Stimulated activated naive CD4-positive, alpha-beta T cell treated with Interleukin-2 at 50 U/mL for 16 hours (primary cell): ENCODE results near the gene THRAP3.

Source experiments
- DNase-seq: peaks from one replicate; lab custom pipeline; 2025; lab: John Stamatoyannopoulos, UW

THRAP3 gene

GRCh38 chr1:36301220-36301619 lies 77.0 kb downstream of the THRAP3 start:
- DNase-seq = no peak

DNA sequence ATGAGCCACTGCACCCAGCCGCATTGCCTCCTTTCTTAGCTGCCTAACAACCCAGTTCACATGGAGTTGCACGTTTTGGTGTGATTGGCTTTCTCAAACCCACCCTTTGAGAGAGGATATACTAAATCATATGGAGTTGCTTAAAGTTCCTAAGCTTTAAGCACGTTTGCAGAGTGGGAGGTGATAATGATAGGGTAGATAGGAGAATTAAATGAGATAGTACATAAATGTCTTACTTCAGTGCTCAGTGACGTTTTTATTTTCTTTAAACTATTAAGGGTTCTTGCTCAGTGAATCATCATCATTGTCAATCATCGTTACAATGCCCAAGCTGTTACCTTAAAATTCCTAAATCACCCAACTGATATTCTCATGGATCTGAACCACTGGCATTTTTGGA lies 79.0 kb downstream of the THRAP3 start:
- no peak for DNase-seq

DNA sequence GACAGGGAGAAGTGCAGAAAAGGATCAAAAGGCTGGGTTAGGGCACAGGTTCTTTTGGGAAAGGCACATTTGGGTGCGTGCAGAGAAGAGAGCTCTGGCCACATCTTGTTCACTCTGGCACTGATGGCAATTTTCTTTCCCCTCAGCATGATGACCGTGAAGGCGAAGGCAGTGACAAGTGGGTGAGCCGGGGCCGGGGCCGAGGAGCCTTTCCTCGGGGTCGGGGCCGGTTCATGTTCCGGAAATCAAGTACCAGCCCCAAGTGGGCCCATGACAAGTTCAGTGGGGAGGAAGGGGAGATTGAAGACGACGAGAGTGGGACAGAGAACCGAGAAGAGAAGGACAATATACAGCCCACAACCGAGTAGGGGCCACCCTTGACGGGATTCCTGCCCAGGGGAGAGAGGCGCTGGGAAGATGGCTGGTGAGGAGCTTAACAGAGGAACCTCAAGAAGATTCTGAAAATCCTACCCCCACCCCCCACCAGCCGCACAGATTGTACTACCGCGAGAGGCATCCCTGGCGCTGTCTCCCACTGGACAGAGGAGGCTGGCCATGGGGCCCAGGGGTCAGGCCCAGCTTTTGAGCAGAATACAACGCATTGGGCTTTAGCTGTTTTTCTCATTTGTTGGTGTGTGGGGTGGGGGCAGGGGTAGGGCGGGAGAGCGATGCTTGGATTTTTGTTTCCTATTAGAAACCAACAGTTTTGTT lies 79.6 kb downstream of the THRAP3 start:
- DNase-seq = no peak

GRCh38 chr1:36304521-36304920 lies 80.3 kb downstream of the THRAP3 start:
- DNase-seq = no peak

DNA sequence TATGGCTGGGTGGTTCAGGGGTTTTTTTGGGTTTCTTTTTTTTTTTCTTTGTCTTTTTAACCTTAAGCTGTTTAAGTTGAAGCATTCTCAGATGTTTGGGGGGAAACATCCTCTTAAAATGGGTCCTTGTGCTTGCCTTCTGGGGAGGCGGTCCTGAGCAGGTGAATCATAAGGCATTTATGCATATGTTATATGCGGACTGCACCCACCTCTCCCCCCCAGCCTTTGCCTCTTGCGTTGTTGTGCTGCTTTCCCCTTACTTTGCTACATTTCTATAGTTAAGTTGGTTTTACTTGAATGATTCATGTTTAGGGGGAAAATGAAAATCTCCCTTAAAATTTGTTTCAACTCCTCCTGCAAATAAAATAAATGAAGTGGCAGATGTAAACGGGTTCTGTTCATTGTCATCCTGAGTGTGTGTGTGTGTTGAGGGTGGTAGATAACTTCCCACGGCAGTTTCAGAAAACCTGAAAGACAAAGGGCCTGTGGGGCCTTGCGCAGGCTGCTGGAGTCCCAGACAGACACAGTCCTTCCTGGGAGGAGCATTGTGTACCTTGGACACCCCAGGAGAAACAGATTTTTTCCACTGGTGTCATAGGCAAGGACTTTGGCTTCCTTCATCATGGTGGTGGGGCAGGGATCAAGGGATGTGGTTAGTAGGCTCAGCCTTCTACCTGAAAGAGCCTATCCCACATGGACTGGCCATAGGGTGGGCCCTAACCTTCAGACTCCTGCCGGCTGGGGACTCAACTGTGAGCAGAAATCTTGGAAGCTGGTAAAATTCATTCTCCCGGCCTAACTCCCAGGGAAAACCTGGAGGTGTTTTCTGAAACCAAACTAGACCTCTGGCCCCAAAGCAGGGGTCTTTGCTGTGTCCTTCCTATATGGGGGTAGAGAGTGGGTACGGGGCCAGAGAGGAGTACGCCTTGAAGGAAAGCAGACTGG lies 81.0 kb downstream of the THRAP3 start:
- DNase-seq = peak; percentile 51

DNA sequence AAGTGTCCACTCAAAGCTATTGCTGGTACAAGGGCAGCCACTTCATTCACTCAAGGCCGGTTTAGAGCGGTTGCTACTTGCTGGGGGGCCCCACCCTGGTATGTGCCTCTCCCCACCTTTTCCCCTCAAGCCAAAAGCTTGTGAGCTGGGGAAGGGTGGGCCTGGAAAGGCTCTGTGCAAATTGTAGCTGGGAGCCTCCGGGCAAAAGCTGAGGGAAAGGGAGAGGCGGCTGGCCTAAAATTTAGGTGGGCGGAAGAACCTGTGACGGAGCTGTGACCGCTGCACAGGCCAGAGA lies 81.6 kb downstream of the THRAP3 start:
- DNase-seq = no peak

GRCh38 chr1:36306210-36306901 lies 82.1 kb downstream of the THRAP3 start, which contains the start of gene SH3D21:
Gene SH3D21 (plus strand): TSS chr1:36306368. CDS start chr1:36306421, 53 bp downstream.
- DNase-seq = peak; percentile 54

DNA sequence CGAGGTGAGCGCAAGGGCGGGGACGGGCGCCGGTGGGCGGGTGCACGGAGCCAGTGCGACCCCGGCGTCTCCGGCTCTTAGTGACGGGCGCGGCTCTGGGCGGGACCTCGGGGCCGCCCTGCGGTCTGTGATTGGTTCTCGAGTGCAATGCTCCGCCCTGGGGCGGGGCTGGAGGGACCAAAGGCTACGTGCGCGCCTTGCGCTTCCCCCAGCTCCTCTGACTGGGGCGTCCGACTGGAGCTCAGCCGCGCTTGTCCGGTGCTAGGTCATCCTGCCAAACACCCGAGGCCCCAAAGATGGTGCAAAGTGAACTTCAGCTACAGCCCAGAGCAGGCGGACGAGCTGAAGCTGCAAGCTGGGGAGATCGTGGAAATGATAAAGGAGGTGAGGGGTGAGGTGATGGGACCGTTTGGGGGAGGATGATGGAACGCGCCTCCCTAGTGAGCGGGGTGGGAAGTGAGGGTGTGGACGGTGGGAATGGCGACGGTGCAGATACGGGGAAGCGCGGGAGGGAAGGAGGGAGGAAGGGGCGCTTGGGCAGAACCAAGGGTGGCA lies 82.7 kb downstream of the THRAP3 start:
- DNase-seq = peak; percentile 87

DNA sequence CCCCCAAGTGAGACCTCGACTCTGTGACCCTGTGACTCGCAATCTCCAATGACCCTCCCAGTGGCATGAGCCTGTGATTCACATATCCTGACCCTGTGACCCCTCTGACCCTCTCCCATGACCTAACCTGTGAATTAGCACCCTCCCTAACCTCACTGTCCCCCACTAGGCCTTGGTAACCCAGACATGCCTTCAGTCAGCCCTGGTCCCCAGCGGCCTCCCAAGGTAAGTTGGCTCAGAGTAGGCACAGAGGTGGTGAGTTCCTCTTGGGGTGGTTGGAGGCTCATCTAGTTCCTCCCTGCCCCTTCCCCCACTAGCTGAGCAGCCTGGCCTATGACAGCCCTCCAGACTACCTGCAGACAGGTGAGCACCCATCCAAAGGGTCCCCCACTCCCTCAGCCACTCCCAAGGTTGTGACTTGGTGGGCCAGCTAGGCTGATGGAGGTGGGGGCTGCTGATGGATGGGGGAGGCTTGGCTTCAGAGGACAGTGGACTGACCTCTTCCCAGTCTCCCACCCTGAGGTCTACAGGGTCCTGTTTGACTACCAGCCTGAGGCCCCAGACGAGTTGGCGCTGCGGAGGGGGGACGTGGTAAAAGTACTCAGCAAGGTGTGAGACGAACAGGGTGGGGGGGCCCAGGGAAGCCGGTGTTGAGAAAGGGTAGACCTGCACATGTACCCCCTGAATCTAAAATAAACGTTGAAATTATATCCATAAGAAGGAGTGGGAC lies 83.5 kb downstream of the THRAP3 start:
- DNase-seq = no peak

DNA sequence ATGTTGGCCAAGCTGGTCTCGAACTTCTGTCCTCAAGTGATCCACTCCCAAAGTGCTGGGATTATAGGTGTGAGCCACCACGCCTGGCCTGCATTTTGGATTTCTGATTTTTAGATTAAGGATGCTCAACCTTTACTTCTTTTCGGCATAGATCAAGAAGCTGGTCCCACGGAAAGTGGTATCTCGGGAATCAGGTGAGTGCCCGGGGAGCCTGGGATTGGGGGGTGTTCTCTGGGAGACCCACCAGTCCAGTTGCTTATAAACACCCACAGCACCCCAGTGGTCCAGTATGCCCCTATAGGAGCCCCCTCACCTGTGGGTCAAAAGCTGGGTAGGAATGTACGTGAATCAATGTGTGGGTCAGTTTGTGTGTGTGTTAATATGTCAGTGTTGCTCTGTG lies 85.2 kb downstream of the THRAP3 start:
- no peak for DNase-seq

DNA sequence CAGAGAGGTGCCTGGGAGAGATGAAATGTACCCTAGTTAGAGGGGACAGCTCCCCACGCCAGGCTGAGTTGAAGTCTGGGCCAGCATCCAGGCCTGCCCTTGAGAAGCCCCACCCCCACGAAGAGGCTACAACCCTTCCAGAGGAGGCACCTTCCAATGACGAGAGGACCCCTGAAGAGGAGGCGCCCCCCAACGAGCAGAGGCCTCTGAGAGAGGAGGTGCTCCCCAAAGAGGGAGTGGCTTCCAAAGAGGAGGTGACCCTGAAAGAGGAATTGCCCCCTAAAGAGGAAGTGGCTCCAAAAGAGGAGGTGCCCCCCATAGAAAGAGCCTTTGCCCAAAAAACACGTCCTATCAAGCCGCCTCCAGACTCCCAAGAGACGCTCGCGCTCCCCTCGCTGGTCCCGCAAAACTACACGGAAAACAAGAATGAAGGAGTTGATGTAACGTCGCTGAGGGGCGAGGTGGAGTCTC lies 96.1 kb downstream of the THRAP3 start:
- no peak for DNase-seq

DNA sequence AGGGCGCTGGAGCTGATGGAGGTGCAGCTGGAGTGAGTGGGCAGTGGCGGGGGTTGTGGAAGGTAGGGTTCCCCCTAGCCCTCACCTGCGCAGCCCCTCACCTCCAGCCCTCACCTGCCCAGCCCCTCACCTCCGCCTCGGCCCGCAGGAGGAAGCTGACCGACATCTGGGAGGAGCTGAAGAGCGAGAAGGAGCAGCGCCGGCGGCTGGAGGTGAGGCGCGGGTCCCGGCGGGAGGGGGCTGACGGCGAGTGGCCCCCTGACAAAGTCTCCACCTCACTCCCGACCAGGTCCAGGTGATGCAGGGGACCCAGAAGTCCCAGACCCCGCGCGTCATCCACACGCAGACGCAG lies 96.5 kb downstream of the THRAP3 start:
- no peak for DNase-seq

GRCh38 chr1:36321119-36321951 lies 97.1 kb downstream of the THRAP3 start:
- peak; percentile 18 for DNase-seq

GRCh38 chr1:36322041-36322785 lies 98.0 kb downstream of the THRAP3 start:
- no peak for DNase-seq

GRCh38 chr1:36322786-36323635 lies 98.8 kb downstream of the THRAP3 start:
- DNase-seq = peak; percentile 34

DNA sequence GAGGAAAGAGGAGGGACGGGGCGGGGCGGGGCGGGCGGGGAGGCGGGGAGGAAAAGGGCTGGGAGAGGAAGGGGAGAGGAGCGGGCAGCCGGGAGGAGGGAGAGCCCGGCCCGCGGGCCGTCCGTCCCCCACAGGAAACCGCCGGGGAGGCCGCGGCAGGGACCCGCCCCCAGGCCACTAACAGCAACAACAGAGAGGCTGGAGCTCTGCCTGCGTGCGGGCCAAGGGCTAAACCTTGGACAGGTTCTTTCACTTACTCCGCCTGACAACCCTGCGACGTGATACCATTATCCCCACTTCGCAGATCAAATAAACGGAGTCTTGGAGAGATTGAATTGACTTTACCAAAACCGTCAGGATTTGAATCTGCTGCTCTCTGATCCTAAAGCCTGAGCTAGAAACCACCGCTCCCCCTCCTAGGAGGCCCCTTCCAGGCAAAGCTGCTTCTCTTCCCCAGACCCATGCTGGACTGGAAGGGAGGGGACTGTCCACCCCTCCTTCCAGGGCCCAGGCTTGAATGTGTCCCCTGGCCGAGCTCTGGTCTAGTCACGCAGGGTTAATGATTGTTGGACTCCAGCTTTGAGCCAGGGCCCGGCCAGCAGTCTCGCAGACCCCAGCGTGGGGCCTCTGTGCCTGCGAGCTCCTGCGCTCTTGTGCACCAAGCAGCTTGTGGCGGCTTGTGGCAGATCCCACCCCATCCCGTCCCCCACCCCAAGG lies 99.6 kb downstream of the THRAP3 start, which contains the start of gene EVA1B:
Gene EVA1B, minus strand, starts transcription at position 10 of the 717 bp plus-strand sequence. CDS start 608 bp downstream, outside the sequence.
- peak; percentile 27 for DNase-seq

DNA sequence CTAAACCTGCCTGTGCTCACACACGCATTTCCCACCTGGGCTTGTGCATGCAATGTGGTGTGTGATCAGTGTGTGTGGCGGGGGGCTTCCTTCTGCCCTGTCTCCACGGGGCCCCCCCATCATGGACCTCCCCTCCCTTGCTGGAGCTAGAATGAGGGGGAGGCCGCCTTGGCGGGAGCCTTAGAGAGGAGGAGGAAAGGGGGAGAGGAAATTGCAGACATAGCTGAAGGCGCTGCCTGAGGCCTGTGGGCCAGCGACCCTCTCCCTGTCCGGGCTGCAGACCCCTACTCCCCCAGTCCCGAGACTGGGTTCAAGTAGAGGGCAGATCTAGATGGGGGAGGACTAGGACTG lies 100.1 kb downstream of the THRAP3 start:
- DNase-seq = no peak

- no peak for DNase-seq
Observed at GRCh38 chr1:36326499-36326898, 102.3 kb downstream of the THRAP3 start.
